ENCODE results near the gene EPHA3. TPM values are rescaled to one million over a fixed set of nuclear protein-coding genes. Genes with fewer than 3 reads are reported as not detected.

EPHA3 gene
- polyA plus RNA-seq, 5 donors = 4.5 to 16.1 (median 13.7) TPM

GRCh38 chr3:89139870-89140269, 32.4 kb downstream of the EPHA3 start:
- no peak for DNase-seq

- no peak for DNase-seq
Measured at GRCh38 chr3:89144080-89144479, 36.7 kb downstream of the EPHA3 start.

- no peak for DNase-seq
Measured at GRCh38 chr3:89145995-89146394, 38.6 kb downstream of the EPHA3 start.

- DNase-seq = no peak
Measured at GRCh38 chr3:89154416-89154815, 47.0 kb downstream of the EPHA3 start.

GRCh38 chr3:89155811-89156210, 48.4 kb downstream of the EPHA3 start:
- DNase-seq = no peak

GRCh38 chr3:89157575-89157974, 50.2 kb downstream of the EPHA3 start:
- no peak for DNase-seq

- DNase-seq = no peak
Measured at GRCh38 chr3:89159605-89160004, 52.2 kb downstream of the EPHA3 start.

- no peak for DNase-seq
Measured at GRCh38 chr3:89164774-89165173, 57.4 kb downstream of the EPHA3 start.

- no peak for DNase-seq
Measured at GRCh38 chr3:89165636-89166263, 58.3 kb downstream of the EPHA3 start.

GRCh38 chr3:89171687-89172545, 64.5 kb downstream of the EPHA3 start:
- DNase-seq = no peak

GRCh38 chr3:89173546-89173945, 66.1 kb downstream of the EPHA3 start:
- DNase-seq = no peak

- DNase-seq = no peak
Measured at GRCh38 chr3:89179355-89180001, 72.1 kb downstream of the EPHA3 start.

GRCh38 chr3:89180334-89180733, 72.9 kb downstream of the EPHA3 start:
- DNase-seq = no peak

GRCh38 chr3:89182056-89182455, 74.6 kb downstream of the EPHA3 start:
- no peak for DNase-seq

- DNase-seq = no peak
Measured at GRCh38 chr3:89184151-89184995, 77.0 kb downstream of the EPHA3 start.

GRCh38 chr3:89186456-89186855, 79.0 kb downstream of the EPHA3 start:
- DNase-seq = no peak

GRCh38 chr3:89198591-89198990, 91.2 kb downstream of the EPHA3 start:
- no peak for DNase-seq

- DNase-seq = peak in 1 of 2 donors; percentile 15
Measured at GRCh38 chr3:89212619-89213018, 105.2 kb downstream of the EPHA3 start.

- no peak for DNase-seq
Measured at GRCh38 chr3:89216016-89216739, 108.8 kb downstream of the EPHA3 start.

GRCh38 chr3:89217148-89217685, 109.8 kb downstream of the EPHA3 start:
- DNase-seq = peak in 1 of 2 donors; percentile 20

- DNase-seq = no peak
Measured at GRCh38 chr3:89221924-89222323, 114.5 kb downstream of the EPHA3 start.

Measured in right lung (tissue), 5 donors.